Ovary (tissue), 3 donors: ENCODE measurements around the gene MAPK14.

Experiments
- POLR2A ChIP-seq: fragments of 450-650 bp; IDR thresholded peaks from one replicate; pipeline ENCODE4 v1.6.1; 2017; ENCODE audit warnings: antibody characterized with exemption, mild to moderate bottlenecking, moderate library complexity
- TF ChIP-seq, protein P1 (sequence below), 3 donors: fragments of 450-650 bp in 2 of 3; fragments of 200-600 bp in 1 of 3; IDR thresholded peaks; one replicate each; pipeline versions ENCODE4 v1.5.1 to v1.8.0; 2016 to 2022; ENCODE audit warnings: antibody characterized with exemption in 3 of 3, mild to moderate bottlenecking in 1 of 3
- donor health status: DM: no; HTN: no; CAD: no.

DNA sequence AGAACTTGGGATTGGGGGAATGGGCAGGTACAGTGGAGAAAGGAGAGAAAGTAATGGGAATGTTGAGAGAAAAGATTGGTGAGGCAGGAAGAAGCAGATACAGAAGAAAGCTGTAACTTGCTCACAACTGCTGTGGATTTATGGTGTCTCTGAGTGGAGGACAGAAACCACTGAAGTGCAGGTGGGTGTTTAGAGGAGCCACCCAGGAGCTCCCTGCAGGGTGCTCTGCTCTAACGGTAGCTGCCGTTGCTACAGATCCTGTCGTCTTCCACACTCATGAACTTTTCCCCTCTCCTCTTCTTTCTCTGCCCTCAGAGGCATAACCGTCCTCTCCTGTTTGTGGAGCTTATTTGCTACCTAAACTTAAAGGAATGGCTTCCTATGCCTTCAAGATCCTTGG lies 75.2 kb downstream of the MAPK14 start:
- TF ChIP-seq POLR2A: no peak
- TF ChIP-seq, protein P1, sequence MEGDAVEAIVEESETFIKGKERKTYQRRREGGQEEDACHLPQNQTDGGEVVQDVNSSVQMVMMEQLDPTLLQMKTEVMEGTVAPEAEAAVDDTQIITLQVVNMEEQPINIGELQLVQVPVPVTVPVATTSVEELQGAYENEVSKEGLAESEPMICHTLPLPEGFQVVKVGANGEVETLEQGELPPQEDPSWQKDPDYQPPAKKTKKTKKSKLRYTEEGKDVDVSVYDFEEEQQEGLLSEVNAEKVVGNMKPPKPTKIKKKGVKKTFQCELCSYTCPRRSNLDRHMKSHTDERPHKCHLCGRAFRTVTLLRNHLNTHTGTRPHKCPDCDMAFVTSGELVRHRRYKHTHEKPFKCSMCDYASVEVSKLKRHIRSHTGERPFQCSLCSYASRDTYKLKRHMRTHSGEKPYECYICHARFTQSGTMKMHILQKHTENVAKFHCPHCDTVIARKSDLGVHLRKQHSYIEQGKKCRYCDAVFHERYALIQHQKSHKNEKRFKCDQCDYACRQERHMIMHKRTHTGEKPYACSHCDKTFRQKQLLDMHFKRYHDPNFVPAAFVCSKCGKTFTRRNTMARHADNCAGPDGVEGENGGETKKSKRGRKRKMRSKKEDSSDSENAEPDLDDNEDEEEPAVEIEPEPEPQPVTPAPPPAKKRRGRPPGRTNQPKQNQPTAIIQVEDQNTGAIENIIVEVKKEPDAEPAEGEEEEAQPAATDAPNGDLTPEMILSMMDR (IDR thresholded peaks at IDR 0.05): no peak
